ENCODE data around the gene BAIAP2.
A peak's percentile ranks its signal among the peaks of the same experiment; 100 is the strongest.

The BAIAP2 gene

DNA sequence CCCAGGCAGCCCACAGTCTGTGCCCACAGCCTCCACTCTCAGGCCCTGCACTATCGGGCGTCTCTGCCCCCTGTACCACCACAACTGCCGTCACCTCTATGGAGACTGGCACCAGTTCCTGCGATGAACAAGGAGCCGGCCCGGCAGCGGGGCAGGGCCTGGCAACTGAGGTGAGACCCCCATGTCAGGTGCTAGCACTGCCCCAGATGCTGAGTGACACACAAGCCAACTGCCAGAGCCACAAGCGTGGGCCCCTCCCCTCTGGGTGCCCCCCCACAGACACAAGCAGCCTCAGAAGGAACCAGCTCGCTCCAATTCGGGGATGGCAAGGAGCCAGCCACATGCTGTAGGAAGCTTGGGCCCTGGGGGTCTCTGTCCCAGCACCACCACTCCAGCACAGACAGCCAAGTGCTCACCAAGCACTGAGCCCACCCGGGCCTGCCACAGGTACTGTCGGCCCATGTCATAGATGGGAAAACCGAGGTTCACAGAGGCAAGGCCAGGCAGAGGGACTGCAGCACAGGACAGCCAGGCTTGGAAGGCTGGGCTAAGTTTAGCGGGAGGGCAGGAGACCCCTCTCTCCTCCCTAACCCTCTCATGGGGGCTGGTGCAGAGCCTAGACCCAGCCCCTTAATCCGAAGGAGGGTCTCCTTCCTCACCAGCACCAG is 128.9 kb downstream of the BAIAP2 start:
- no peak overlapping the region for H3K9ac ChIP-seq (ENCODE audit: low read length)

DNA sequence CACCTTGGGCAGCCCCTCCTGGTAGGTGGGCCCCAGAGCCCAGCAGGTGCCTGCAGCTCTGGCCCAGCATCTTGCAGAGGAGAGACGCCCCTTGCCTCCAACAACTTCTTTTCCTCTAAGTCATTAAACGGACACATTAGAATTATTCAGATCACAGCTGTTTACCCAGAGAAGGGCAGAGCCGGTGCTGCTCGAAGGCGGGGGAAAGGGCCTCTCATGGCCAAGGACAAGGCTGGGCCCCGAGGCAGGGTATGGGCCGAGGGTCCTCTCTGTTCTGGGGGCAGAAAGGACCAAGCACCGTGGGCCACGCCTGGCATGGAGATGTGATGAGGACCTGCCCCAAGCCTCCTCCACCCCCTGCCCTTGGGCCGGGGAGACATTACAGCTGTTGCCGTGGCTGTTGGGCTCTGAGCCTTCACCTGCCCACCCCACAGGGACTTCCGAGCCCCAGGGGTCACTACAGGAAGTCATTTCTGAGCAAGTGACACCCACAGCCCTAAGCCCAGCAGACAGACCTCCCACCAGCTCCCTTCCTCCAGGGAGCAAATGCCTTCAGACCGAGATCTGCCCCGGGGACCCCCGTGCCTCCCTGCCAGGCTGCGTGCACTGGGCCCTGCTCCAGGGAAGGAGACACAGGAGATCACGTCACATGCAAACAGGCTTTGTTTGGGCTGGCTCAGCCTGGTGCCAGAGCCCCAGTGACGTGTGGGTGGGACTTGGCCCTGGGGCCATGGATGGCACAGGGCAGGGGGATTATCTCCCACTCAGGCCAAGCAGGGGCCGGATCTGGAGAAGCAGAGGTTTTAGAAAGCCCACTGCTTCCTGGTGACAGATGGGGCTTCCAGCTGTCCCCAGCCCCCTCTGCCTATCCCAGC is 129.7 kb downstream of the BAIAP2 start:
- no peak overlapping the region for H3K27ac ChIP-seq (ENCODE audit: low read depth, low read length)
- no peaks in the 10 kb centered on the region for H3K36me3 ChIP-seq (ENCODE audit: control insufficient read depth, insufficient read depth, low read length)
- no peaks in the 10 kb centered on the region for H3K4me1 ChIP-seq (ENCODE audit: control insufficient read depth, insufficient read depth, low read length)
- no peak overlapping the region for H3K4me3 ChIP-seq (ENCODE audit: low read length)
- peaks cover 17% of the 10 kb centered on the region for H3K27me3 ChIP-seq (ENCODE audit: control insufficient read depth, insufficient read depth, low read length)
- H3K9ac ChIP-seq (ENCODE audit: low read length): no peak overlapping the region

More for the DNA sequence above, 128.9 kb downstream of the BAIAP2 start:
- H3K27me3 ChIP-seq (ENCODE audit: control insufficient read depth, insufficient read depth, low read length): peaks cover 17% of the 10 kb centered on the region
- no peaks in the 10 kb centered on the region for H3K36me3 ChIP-seq (ENCODE audit: control insufficient read depth, insufficient read depth, low read length)
- no peak overlapping the region for H3K27ac ChIP-seq (ENCODE audit: low read depth, low read length)
- no peaks in the 10 kb centered on the region for H3K4me1 ChIP-seq (ENCODE audit: control insufficient read depth, insufficient read depth, low read length)
- no peak overlapping the region for H3K4me3 ChIP-seq (ENCODE audit: low read length)

DNA sequence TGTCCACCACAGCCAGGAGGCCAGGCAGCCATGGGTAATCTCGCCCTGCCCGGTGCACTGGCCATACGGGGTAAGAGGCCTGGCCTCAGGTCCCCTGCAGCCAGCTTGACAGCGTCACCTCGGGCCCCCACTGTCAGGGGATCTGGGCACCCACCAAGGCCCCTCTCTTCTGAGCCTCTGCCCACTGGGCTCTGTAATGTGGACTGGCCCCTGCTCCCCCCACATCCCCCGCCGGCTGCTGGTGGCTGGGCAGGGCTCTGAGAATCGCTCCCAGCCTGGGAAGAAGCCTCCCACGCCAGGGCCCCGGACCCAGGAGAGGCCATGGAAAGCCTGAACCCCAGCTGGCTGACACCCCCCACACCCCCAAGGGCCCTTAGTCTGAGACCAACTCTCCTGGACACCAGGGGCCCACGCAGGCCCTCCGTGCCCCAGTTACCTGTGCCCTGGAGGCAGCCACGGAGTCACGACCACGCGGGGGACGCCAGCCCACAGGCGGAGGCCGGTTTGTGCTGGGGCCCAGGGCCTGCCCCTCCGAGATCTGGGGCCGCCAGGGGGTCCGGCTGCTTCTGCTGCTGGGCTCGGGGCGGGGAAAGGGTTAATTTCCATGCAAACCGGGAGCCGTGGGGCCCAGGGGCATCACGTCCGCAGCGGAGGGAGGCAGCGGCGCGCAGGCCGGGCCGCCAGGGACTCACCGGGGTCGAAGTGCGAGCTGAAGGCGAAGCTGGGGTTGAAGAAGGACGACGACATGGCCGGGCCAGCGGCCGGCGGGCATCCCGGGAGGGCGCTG is 130.5 kb downstream of the BAIAP2 start, which contains the start of gene PVALEF:
Gene PVALEF (plus strand): TSS at position 262 of the 787 bp plus-strand sequence. CDS start 15,720 bp downstream, outside the sequence.
- Histone ChIP-seq H3K9ac (ENCODE audit: low read length) (no peak within 1 kb of the TSS), H3K4me1 (ENCODE audit: control insufficient read depth, insufficient read depth, low read length) (no peaks in the 10 kb centered on the region), H3K36me3 (ENCODE audit: control insufficient read depth, insufficient read depth, low read length) (no peaks in the 10 kb centered on the region), H3K27me3 (ENCODE audit: control insufficient read depth, insufficient read depth, low read length) (peaks cover 17% of the 10 kb centered on the region), H3K27ac (ENCODE audit: low read depth, low read length) (no peak within 1 kb of the TSS), H3K4me3 (ENCODE audit: low read length) (peak within 1 kb of the TSS; percentile 4)

GRCh38 chr17:81166033-81166492 is 131.1 kb downstream of the BAIAP2 start, which contains the start of gene AATK:
Gene AATK, minus strand, starts transcription at chr17:81166221. Its CDS starts 229 bp downstream, at chr17:81165992.
- Histone ChIP-seq H3K36me3 (ENCODE audit: control insufficient read depth, insufficient read depth, low read length) (no peaks in the 10 kb centered on the region), H3K4me1 (ENCODE audit: control insufficient read depth, insufficient read depth, low read length) (no peaks in the 10 kb centered on the region), H3K4me3 (ENCODE audit: low read length) (peak within 1 kb of the TSS; percentile 4), H3K9ac (ENCODE audit: low read length) (no peak within 1 kb of the TSS), H3K27ac (ENCODE audit: low read depth, low read length) (no peak within 1 kb of the TSS), H3K27me3 (ENCODE audit: control insufficient read depth, insufficient read depth, low read length) (peaks cover 17% of the 10 kb centered on the region)

Measured in rectal smooth muscle tissue (tissue), 1 donor.